K562 (cell line): ENCODE data around the gene DGCR2. TPM values are rescaled to one million over a fixed set of nuclear protein-coding genes. Genes with fewer than 3 reads are reported as not detected.

Experiments
- ARNT ChIP-seq, 2 experiments: fragments of 450-650 bp; IDR thresholded peaks; 2 replicates each; pipeline ENCODE4 v1.6.1; 2016; ENCODE audit warnings: mild to moderate bottlenecking in 1 of 2
- BRD4 ChIP-seq: fragments of 200-600 bp; sonication (generic); IDR thresholded peaks from 2 replicates; pipeline ENCODE4 v1.6.1; 2017; ENCODE audit warnings: inconsistent platforms
- CREB3L1 ChIP-seq: fragments of 450-650 bp; IDR thresholded peaks from 2 replicates; pipeline ENCODE4 v1.6.1; 2014; ENCODE audit warnings: low read depth, mild to moderate bottlenecking, moderate library complexity, borderline replicate concordance
- EP400 ChIP-seq: fragments of 450-650 bp; IDR thresholded peaks from 2 replicates; pipeline ENCODE4 v1.6.1; 2017; ENCODE audit warnings: antibody characterized with exemption, mild to moderate bottlenecking, moderate library complexity
- FOXM1 ChIP-seq, 2 experiments: fragments of 450-650 bp in 1 of 2; sonication (generic) in 1 of 2; formaldehyde crosslinking in 1 of 2; IDR thresholded peaks; 2 replicates each; pipeline versions ENCODE4 v1.6.1 to v1.9.0; 2017 to 2022; ENCODE audit warnings: low read depth in 2 of 2, mild to moderate bottlenecking in 2 of 2, missing genetic modification reagents in 1 of 2, moderate library complexity in 1 of 2
- HNRNPH1 ChIP-seq: fragments of 200-400 bp; formaldehyde crosslinking; optimal IDR thresholded peaks from 2 replicates; pipeline ENCODE3; 2017; ENCODE audit warnings: low read depth, mild to moderate bottlenecking, low read length, moderate library complexity
- KHSRP ChIP-seq: fragments of 450-650 bp; IDR thresholded peaks from 2 replicates; pipeline ENCODE4 v1.6.1; 2017
- NR1H2 ChIP-seq: sonication (generic); formaldehyde crosslinking; IDR thresholded peaks from 2 replicates; pipeline ENCODE4 v1.4.0; 2020; ENCODE audit warnings: mild to moderate bottlenecking, missing genetic modification reagents
- POLR2B ChIP-seq: fragments of 450-650 bp; IDR thresholded peaks from 2 replicates; pipeline ENCODE4 v1.6.1; 2018; ENCODE audit warnings: low read depth; ENCODE audit not compliant: partially characterized antibody
- RBM22 ChIP-seq: fragments of 200-400 bp; formaldehyde crosslinking; IDR thresholded peaks from 2 replicates; pipeline ENCODE4 v1.6.1; 2018; ENCODE audit warnings: low read length, low read depth; ENCODE audit not compliant: poor library complexity, severe bottlenecking
- SRSF7 ChIP-seq: fragments of 200-400 bp; formaldehyde crosslinking; optimal IDR thresholded peaks from 2 replicates; pipeline ENCODE3; 2017; ENCODE audit warnings: mild to moderate bottlenecking, low read depth, low read length
- SUPT5H ChIP-seq: fragments of 450-650 bp; IDR thresholded peaks from 2 replicates; pipeline ENCODE4 v1.6.1; 2016
- USF1 ChIP-seq: sonication (generic); formaldehyde crosslinking; IDR thresholded peaks from 2 replicates; pipeline ENCODE4 v1.9.0; 2022; ENCODE audit warnings: mild to moderate bottlenecking, missing genetic modification reagents
- ZNF124 ChIP-seq: sonication (generic); formaldehyde crosslinking; IDR thresholded peaks from 2 replicates; pipeline ENCODE4 v1.8.1; 2022; ENCODE audit warnings: missing genetic modification reagents
- ZNF140 ChIP-seq: fragments of 250-450 bp; sonication (Bioruptor Pico); IDR thresholded peaks from 2 replicates; pipeline ENCODE4 v1.8.0; 2021; ENCODE audit warnings: moderate library complexity, mild to moderate bottlenecking, inconsistent platforms
- ZNF239 ChIP-seq: fragments of 250-450 bp; sonication (Bioruptor Pico); IDR thresholded peaks from 2 replicates; pipeline ENCODE4 v1.4.0; 2020; ENCODE audit warnings: mild to moderate bottlenecking
- ZNF274 ChIP-seq: IDR thresholded peaks from 2 replicates; pipeline ENCODE4 v1.6.1; 2011; ENCODE audit warnings: low read depth, mild to moderate bottlenecking, low read length, moderate library complexity, borderline replicate concordance
- ZNF384 ChIP-seq: IDR thresholded peaks from 2 replicates; pipeline ENCODE4 v1.6.1; 2012; ENCODE audit warnings: low read depth, low read length, improper control_type of control experiment
- ZNF778 ChIP-seq: fragments of 450-650 bp; formaldehyde crosslinking; IDR thresholded peaks from 2 replicates; pipeline ENCODE4 v1.4.0; 2020; ENCODE audit warnings: mild to moderate bottlenecking, moderate library complexity
- ZZZ3 ChIP-seq: fragments of 450-650 bp; IDR thresholded peaks from 2 replicates; pipeline ENCODE4 v1.6.1; 2016; ENCODE audit warnings: antibody characterized with exemption, mild to moderate bottlenecking, moderate library complexity
- polyA plus RNA-seq, 8 experiments: library from polyadenylated mRNA; depleted of rRNA in 4 of 8; stranded (reverse) in 5 of 8; unstranded in 3 of 8; fragments of >200 nt; fragmentation: Nextera tagmentation in 2 of 8; fragmentation: Illumina TruSeq in 1 of 8; extraction: Ambion mirVana in 2 of 8; extraction: Trizol in 1 of 8; gene quantifications; 2 replicates each; pipeline versions ENCODE4 v1.2.1 to v1.2.3, GENCODE V29; 2011 to 2014; ENCODE audit warnings: inconsistent platforms in 1 of 8, missing spikeins in 1 of 8
- total RNA-seq, 7 experiments: library from RNA; depleted of rRNA in 6 of 7; stranded (reverse); fragments of >200 nt in 6 of 7; fragmentation: Illumina TruSeq in 2 of 7; extraction: Trizol in 2 of 7; gene quantifications; 2 replicates each; pipeline versions ENCODE4 v1.2.1 to v1.2.3, GENCODE V29; 2011 to 2021; ENCODE audit warnings: low replicate concordance in 1 of 7
- TF ChIP-seq, protein P1 (sequence below): fragments of 250-450 bp; sonication (Bioruptor Pico); IDR thresholded peaks from 2 replicates; pipeline ENCODE4 v1.4.0; 2020
- TF ChIP-seq, protein P2 (sequence below): fragments of 450-650 bp; IDR thresholded peaks from 2 replicates; pipeline ENCODE4 v1.6.1; 2017; ENCODE audit warnings: antibody characterized with exemption, mild to moderate bottlenecking

Gene DGCR2
- total and polyA plus RNA-seq, 9 of the 15 experiments (the other 6 are each of a cell fraction or from before 2014, with no cell fraction given) = 0.69 to 101 (median 56.4) TPM

DNA sequence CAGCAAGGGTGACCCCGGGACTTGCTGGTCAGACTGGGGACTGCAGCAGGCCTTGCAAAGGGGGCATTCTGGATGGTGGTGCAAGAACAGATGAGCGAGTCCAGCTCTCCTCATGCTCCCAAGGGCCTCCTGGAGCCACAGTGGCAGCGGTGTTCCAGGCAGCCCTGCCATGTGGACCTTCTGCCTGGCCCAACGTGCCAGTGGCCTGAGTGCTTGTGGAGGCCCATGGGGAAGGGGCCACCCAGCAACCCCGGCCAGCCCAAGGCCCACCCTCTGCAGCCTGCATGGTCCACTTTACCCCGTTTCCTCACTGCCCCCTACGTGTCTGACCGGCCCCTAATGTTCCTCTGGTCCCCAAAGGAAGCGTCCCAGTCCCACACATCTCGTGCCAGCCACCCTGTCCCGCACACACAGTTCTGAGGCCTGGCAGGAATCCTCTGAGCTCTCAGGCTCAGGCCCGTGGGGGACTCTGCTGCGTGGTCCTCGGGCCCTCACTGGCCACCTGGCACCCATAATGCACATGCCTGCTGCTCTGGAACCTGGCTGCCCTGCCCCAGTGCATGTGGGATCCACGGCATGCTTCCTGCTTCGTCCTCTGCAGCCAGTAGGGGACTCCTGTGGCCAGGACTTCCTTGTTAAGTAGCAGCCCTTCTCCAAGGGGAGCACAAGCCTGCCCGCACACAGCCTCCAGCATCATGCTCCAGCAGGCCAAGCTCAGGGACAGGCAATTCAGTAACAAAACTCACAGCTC is 85.5 kb downstream of the DGCR2 start (continued):
- TF ChIP-seq ZNF124 (CRISPR knock-in tag) = no peak
- TF ChIP-seq POLR2B = peak; percentile 72
- no peak for TF ChIP-seq ARNT (IDR thresholded peaks at IDR 0.05)
- no peak for TF ChIP-seq ZNF140
- TF ChIP-seq SRSF7 = no peak
- no peak for TF ChIP-seq ZNF384
- TF ChIP-seq, protein P1, sequence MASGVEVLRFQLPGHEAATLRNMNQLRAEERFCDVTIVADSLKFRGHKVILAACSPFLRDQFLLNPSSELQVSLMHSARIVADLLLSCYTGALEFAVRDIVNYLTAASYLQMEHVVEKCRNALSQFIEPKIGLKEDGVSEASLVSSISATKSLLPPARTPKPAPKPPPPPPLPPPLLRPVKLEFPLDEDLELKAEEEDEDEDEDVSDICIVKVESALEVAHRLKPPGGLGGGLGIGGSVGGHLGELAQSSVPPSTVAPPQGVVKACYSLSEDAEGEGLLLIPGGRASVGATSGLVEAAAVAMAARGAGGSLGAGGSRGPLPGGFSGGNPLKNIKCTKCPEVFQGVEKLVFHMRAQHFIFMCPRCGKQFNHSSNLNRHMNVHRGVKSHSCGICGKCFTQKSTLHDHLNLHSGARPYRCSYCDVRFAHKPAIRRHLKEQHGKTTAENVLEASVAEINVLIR (CRISPR knock-in tag) = no peak
- no peak for TF ChIP-seq EP400
- TF ChIP-seq KHSRP = no peak
- TF ChIP-seq USF1 (CRISPR knock-in tag) = peak; percentile 4; the same call in 1 of the 2 replicates
- TF ChIP-seq SUPT5H = peak; percentile 74; the same call in 1 of the 2 replicates
- TF ChIP-seq NR1H2 (CRISPR knock-in tag) = no peak
- peak; percentile 95 for TF ChIP-seq RBM22
- no peak for TF ChIP-seq ZNF778 (CRISPR knock-in tag)
- no peak for TF ChIP-seq BRD4
- TF ChIP-seq, protein P2, sequence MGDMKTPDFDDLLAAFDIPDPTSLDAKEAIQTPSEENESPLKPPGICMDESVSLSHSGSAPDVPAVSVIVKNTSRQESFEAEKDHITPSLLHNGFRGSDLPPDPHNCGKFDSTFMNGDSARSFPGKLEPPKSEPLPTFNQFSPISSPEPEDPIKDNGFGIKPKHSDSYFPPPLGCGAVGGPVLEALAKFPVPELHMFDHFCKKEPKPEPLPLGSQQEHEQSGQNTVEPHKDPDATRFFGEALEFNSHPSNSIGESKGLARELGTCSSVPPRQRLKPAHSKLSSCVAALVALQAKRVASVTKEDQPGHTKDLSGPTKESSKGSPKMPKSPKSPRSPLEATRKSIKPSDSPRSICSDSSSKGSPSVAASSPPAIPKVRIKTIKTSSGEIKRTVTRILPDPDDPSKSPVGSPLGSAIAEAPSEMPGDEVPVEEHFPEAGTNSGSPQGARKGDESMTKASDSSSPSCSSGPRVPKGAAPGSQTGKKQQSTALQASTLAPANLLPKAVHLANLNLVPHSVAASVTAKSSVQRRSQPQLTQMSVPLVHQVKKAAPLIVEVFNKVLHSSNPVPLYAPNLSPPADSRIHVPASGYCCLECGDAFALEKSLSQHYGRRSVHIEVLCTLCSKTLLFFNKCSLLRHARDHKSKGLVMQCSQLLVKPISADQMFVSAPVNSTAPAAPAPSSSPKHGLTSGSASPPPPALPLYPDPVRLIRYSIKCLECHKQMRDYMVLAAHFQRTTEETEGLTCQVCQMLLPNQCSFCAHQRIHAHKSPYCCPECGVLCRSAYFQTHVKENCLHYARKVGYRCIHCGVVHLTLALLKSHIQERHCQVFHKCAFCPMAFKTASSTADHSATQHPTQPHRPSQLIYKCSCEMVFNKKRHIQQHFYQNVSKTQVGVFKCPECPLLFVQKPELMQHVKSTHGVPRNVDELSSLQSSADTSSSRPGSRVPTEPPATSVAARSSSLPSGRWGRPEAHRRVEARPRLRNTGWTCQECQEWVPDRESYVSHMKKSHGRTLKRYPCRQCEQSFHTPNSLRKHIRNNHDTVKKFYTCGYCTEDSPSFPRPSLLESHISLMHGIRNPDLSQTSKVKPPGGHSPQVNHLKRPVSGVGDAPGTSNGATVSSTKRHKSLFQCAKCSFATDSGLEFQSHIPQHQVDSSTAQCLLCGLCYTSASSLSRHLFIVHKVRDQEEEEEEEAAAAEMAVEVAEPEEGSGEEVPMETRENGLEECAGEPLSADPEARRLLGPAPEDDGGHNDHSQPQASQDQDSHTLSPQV = no peak
- no peak for TF ChIP-seq FOXM1 (IDR thresholded peaks at IDR 0.05; ENCODE audit: low read depth)
- TF ChIP-seq FOXM1 (CRISPR knock-in tag; IDR thresholded peaks at IDR 0.05; ENCODE audit: low read depth) = 0 out of 2 replicates have a peak, but pooled peaks have one; percentile 61
- TF ChIP-seq CREB3L1 = no peak
- no peak for TF ChIP-seq ZNF274
- no peak for TF ChIP-seq ZNF239 (CRISPR knock-in tag)
- TF ChIP-seq ZZZ3 = no peak
- TF ChIP-seq HNRNPH1 = no peak
